T-helper 2 cell (primary cell): ENCODE results near the gene PHB1.
"Not testable (repeated sequence)": the region's sequence is repeated elsewhere in the genome, so short reads cannot be mapped to it uniquely, and the experiment has no call there.

Experiments
- DNase-seq, 5 experiments: peaks; one replicate each; pipeline versions ENCODE4 v3.0.0 to v3.0.0-alpha.2; 2012 to 2022

The PHB1 gene

DNA sequence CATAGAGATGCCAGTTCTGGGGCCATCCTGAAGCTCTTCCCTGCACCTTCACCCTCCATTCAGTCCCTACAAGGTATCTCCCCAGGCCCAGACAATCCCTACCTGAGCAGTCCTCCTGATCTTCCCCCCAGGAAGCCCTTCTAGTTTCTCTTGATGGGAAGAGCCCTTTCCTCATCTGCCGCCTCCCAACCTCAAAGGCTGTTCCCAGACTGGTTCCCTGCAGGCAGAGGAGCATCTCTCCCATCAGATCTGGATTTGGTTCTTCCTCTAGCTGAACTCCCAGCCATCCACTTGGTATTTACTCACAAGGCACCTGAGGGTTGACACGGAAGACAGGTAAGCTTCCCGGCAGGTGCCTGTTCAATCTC, 24.6 kb upstream of the PHB1 start:
- DNase-seq, result no peak

GRCh38 chr17:49438436-49439278, 24.0 kb upstream of the PHB1 start:
- no peak for DNase-seq

- DNase-seq, result no peak
Observed at GRCh38 chr17:49437696-49438435, 23.2 kb upstream of the PHB1 start.

- DNase-seq, result no peak
Observed at GRCh38 chr17:49436174-49436573, 21.5 kb upstream of the PHB1 start.

GRCh38 chr17:49435671-49436029, 21.0 kb upstream of the PHB1 start:
- no peak for DNase-seq

- peak in 2 of 5 experiments; percentile 14 to 21 for DNase-seq
Observed at GRCh38 chr17:49434821-49435670, 20.4 kb upstream of the PHB1 start.

DNA sequence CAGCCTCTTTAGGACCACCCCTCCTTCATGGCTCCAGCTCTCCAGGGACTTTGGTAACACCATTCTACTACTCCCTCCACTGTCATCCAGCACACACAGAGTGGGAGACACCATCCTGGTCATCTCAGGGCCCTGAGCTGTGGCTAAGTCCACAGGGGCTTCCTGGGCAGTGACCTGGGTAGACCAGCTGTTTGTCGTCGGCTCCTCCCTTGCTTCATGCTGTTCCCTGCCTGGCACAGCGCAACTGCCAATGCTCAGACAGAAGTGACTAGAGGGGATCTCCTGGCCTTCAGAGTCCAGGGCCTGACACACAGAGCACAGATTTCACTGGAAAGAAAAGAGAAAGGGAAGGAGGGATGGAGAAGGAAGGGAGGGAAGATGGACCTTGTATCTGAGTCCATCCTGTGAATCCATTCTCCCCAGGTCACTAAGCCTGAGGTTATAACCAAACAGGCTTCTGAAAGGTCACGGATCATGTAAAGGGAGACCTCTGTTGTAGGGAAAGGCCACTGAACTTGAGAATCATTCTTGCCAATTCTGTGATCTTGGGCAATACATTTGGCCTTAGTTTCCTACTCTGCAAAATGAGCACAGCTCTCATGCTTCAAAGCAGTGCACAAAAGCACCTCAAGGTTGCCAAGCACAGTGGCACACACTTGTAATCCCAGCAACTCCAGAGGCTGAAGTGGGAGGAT, 18.5 kb upstream of the PHB1 start:
- DNase-seq, result no peak

- no peak for DNase-seq
Observed at GRCh38 chr17:49431743-49432142, 17.1 kb upstream of the PHB1 start.

GRCh38 chr17:49425004-49425286, 10.3 kb upstream of the PHB1 start:
- DNase-seq, result no peak

- not testable (repeated sequence) for DNase-seq
Observed at GRCh38 chr17:49424276-49425003, 9.8 kb upstream of the PHB1 start.

DNA sequence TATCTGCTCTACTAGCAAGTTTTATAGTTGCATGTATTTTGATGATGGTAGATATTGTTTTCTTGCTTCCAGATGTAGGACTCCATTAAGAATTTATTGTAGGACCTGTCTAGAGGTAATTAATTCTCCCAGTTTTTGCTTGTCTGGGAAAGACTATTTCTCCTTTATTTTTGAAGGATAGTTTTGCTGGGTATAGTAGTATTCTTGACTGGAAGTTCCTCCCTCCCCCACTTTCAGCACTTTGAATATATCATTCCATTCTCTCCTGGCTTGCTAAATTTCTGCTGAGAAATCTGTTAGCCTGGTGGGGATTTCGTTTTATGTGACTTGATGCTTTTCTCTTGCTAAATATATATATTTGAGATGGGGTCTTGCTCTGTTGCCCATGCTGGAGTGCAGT, 8.0 kb upstream of the PHB1 start:
- no peak for DNase-seq

GRCh38 chr17:49419761-49420160, 5.1 kb upstream of the PHB1 start:
- DNase-seq, result not testable (repeated sequence)

GRCh38 chr17:49418754-49419740, 4.4 kb upstream of the PHB1 start:
- not testable (repeated sequence) for DNase-seq

GRCh38 chr17:49414271-49414621, 436 bp downstream of the PHB1 start:
- no peak for DNase-seq

DNA sequence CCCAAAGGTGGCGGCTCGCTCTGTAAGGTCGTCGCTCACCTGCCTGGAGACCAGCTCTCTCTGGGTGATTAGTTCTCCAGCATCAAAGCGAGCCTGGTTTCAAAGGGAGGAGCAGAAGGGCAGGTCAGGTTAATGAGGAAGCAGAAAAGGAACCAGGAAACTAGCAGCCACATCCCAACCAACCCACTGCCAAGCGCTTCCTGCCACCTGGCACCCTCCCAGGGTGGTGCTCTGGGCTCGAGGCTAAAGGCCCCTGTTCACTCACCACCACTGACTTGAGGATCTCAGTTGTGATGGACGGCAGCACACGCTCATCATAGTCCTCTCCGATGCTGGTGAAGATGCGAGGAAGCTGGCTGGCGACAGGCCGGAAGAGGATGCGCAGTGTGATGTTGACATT, 5.6 kb downstream of the PHB1 start:
- DNase-seq, result no peak

DNA sequence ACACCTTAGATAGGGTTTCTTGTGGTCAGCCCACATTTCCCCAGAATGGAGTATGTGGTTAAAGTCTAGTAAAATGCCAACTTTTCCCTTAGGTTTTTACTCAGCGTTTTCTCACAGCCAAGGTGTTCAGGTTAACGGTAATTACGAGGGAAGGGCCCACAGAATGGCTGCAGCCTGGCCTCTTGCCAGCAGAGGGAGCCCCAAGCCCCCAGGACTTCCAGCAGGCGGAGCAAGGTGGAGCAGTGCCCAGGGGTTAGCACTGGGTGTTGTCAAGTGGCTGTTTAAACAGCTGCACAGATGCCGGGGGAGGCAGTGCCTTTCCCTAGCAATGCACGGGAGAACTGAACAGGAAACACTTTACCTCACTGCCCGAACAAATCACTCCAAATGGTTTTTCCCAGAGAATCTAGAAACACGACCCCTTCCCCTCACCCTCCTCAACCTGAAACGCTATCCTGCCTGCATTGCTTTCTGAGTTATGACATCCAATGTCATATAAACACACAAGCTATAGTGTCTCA, 6.6 kb downstream of the PHB1 start:
- DNase-seq, result peak; percentile 59 to 83 (median 71)

- no peak for DNase-seq
Observed at GRCh38 chr17:49407086-49407485, 7.6 kb downstream of the PHB1 start.

DNA sequence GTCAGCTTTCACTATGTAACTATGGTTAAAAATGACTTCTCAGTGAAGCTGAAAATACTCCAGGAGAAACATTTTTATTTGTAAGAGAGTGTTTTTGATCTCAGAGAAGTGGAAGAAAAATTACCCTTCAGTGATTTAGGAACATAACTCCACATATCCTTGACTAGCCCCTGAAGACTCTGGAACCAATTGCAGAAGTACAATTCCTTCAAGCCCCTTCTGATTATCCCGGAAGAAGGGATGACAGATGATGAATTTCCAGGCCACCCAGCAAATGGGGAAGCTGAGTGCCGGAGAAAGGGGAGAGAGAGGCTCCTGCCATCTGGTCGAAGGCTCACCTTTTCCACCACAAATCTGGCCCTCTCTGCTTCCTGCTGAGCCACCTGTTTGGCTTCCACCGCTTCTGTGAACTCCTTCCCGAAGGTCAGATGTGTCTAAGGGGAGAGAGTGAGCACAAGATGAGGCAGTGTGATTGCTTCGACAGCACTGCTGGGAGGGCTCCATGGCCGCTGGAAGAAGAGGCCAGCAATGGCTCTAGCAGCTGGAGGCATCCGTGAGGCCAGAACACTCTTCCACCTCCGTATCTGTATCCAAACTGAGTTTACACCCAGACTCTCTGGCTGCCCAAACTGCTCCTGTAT, 8.1 kb downstream of the PHB1 start:
- DNase-seq, result no peak

DNA sequence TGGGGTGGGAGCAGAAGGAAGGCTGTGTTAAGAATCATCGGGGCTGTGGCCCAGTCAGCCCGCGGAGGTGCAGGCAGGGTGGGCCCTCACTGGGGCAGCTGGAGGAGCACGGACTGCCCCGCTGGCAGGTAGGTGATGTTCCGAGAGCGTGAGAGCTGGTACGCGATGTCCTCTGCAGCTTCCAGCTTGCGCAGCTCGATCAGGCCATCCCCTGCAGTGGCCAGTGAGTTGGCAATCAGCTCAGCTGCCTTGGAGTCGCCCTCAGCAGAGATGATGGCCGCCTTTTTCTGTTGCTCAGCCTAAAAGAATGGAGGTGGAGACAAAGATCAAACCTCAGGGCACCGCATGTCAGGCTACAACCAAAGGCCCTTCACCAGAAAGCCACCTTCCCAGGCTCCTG, 9.8 kb downstream of the PHB1 start:
- DNase-seq, result no peak

DNA sequence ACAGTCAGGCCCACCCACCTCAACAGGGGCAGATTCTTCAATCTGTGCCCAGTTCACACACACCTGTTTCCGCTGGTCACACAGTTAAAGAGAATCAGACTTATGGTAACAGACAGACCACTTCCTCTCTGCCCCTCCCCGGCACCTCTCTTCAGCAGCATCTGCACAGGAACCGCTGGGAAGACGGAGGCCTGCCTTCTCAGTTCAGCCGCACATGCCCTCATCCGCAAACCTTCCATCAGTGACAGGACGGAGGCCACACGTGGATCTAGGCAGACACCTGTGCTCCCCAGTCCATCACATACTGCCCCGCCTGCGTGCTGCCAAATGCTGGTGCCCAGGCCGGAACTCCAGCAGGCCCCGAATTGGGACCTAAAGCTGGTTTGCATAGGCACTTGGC, 10.3 kb downstream of the PHB1 start:
- DNase-seq, result peak in 1 of 5 experiments; percentile 52
